Lower lobe of right lung (tissue), 2 donors: ENCODE measurements around the gene GLIS1. TPM values are rescaled to one million over a fixed set of nuclear protein-coding genes. Genes with fewer than 3 reads are reported as not detected.

Experiments
- ATAC-seq, 2 donors: fragments of 200-7000 bp; cut with Tn5 transposase; one replicate each; pipeline ENCODE4 v1.9.1; 2020 to 2022; ENCODE audit warnings: mild to moderate bottlenecking in 2 of 2, moderate library complexity in 2 of 2
- DNase-seq: peaks from one replicate; pipeline ENCODE4 v3.0.0-alpha.2; 2020
- H3K27ac ChIP-seq: fragments of 200-600 bp; one replicate; pipeline ENCODE4 v1.8.0; 2022
- H3K27me3 ChIP-seq: fragments of 200-600 bp; one replicate; pipeline ENCODE4 v1.8.0; 2022; ENCODE audit warnings: low read depth
- H3K36me3 ChIP-seq: fragments of 200-600 bp; one replicate; pipeline ENCODE4 v1.8.0; 2022; ENCODE audit warnings: mild to moderate bottlenecking
- H3K4me1 ChIP-seq: fragments of 200-600 bp; one replicate; pipeline ENCODE4 v1.8.0; 2022
- H3K4me3 ChIP-seq: fragments of 200-600 bp; one replicate; pipeline ENCODE4 v1.8.0; 2022; ENCODE audit warnings: mild to moderate bottlenecking
- H3K9me3 ChIP-seq: fragments of 200-600 bp; one replicate; pipeline ENCODE4 v1.8.0; 2022
- intact Hi-C: fragments of 100-400 bp; cut with DNase I; formaldehyde crosslinking; loops from one replicate; pipeline ENCODE4 v1.11.0; 2022
- total RNA-seq: library from RNA; stranded (reverse); fragmentation: NEBNext Ultra II Directional; extraction: Animal tissue kit (Norgen Biotek cat#: 25700); gene quantifications from one replicate; pipeline ENCODE4 v1.2.1, GENCODE V29; 2021
- TF ChIP-seq, protein P1 (sequence below): fragments of 200-600 bp; IDR thresholded peaks from one replicate; pipeline ENCODE4 v1.8.0; 2022; ENCODE audit warnings: antibody characterized with exemption, mild to moderate bottlenecking
- donor health status: DM: no; HTN: yes; CAD: no; lungs with severe emphysema.

Gene GLIS1
- total RNA-seq, 1 donor from 2014 or later, result not detected

DNA sequence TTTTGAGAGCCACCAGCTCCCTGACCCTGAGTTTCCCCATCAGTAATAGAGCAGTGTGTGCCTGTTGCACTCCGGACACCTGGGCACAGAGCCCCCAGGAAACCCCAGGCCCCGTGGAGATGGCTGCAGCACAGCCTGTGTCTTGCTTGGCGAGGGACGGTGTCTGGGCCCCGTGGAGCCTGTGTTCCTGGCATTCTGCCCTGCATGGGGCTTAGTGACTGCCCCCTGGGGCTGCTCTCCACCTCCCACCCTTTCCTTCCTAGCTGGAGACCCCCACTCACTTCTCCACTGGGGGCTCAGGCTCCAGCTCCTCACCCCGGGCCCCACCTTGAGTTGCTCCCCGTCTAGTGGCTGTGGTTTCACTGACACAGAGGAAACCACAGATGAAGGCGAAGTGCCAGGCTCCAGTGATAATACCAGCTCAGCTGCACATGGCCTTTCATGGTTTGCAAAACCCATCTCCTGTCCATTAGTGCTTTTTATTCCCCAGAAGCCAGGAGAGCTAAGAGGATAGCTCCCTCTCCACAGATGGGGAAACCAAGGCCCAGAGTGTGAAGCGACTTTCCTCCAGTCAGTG lies 240.3 kb downstream of the GLIS1 start:
- Histone ChIP-seq H3K27ac (no peak overlapping the region), H3K36me3 (no peaks in the 10 kb centered on the region), H3K4me3 (no peak overlapping the region), H3K9me3 (no peaks in the 10 kb centered on the region), H3K27me3 (peaks cover 27% of the 10 kb centered on the region), H3K4me1 (no peaks in the 10 kb centered on the region)
- TF ChIP-seq, protein P1, sequence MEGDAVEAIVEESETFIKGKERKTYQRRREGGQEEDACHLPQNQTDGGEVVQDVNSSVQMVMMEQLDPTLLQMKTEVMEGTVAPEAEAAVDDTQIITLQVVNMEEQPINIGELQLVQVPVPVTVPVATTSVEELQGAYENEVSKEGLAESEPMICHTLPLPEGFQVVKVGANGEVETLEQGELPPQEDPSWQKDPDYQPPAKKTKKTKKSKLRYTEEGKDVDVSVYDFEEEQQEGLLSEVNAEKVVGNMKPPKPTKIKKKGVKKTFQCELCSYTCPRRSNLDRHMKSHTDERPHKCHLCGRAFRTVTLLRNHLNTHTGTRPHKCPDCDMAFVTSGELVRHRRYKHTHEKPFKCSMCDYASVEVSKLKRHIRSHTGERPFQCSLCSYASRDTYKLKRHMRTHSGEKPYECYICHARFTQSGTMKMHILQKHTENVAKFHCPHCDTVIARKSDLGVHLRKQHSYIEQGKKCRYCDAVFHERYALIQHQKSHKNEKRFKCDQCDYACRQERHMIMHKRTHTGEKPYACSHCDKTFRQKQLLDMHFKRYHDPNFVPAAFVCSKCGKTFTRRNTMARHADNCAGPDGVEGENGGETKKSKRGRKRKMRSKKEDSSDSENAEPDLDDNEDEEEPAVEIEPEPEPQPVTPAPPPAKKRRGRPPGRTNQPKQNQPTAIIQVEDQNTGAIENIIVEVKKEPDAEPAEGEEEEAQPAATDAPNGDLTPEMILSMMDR, result no peak
- intact Hi-C loops, result no loop called here
- DNase-seq, result no peak
- no peak for ATAC-seq

DNA sequence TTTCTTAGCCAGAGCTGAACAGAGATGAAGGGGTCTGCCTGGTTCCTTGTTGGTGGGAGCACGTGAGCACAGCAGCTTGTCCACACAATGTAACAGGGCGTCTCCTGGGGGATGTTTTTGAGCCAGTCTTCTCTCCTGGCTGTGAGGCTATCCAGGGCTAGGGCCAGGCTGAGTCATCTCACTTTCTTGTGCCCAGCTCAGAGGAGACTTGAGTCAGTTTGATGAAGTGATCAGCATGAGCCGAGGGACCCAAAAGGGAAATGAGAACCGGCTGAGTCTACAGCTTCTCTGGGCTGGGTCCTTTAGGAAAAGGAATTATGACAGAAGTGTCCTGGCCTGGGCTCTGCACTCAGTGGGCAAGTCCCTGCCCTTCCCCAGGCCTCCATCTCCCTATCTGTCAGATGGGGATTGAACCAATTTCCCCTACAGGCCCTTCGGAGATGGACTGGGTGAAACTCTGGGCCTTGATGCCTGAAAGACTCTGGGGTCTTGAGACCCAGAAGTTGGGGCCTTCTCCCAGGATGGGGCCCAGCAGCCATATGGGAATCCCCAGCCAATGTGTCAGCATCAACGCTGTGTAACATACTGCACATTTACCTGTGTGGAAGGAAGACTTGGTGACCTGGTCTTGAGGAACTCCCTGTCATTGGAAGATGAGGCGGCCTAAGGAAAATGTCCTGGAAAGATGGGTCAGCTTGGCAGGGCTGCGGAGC lies 243.2 kb downstream of the GLIS1 start:
- intact Hi-C loops, result no loop called here
- H3K27ac ChIP-seq, result no peak overlapping the region
- no peak for ATAC-seq
- no peaks in the 10 kb centered on the region for H3K4me1 ChIP-seq
- TF ChIP-seq, protein P1, result no peak
- H3K9me3 ChIP-seq, result no peaks in the 10 kb centered on the region
- peaks cover 18% of the 10 kb centered on the region for H3K27me3 ChIP-seq
- H3K4me3 ChIP-seq, result no peak overlapping the region
- DNase-seq, result no peak
- H3K36me3 ChIP-seq, result no peaks in the 10 kb centered on the region

DNA sequence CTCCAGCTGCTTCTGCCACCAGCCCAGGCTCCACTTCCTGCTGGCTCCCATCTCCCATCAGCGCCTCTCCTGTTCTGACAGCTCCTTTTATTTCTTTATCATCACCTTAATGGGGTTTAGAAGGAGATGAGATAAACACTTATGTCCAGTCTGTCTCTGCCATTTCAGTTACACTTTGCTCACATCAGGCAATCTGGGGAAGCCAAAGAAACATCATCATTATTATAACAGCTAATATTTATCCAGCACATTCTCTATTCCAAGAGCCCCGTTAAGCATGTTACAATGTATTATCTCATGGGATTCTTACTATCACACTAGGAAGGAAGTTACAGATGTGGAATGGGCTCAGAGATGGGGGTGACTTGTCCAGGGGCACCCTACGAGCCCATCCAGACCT lies 248.6 kb downstream of the GLIS1 start:
- no peaks in the 10 kb centered on the region for H3K36me3 ChIP-seq
- DNase-seq (no peak), ATAC-seq (no peak)
- TF ChIP-seq, protein P1, result no peak
- H3K27ac ChIP-seq, result no peak overlapping the region
- intact Hi-C loops, result no loop called here
- no peaks in the 10 kb centered on the region for H3K9me3 ChIP-seq
- peaks cover 29% of the 10 kb centered on the region for H3K27me3 ChIP-seq
- no peaks in the 10 kb centered on the region for H3K4me1 ChIP-seq
- H3K4me3 ChIP-seq, result no peak overlapping the region

DNA sequence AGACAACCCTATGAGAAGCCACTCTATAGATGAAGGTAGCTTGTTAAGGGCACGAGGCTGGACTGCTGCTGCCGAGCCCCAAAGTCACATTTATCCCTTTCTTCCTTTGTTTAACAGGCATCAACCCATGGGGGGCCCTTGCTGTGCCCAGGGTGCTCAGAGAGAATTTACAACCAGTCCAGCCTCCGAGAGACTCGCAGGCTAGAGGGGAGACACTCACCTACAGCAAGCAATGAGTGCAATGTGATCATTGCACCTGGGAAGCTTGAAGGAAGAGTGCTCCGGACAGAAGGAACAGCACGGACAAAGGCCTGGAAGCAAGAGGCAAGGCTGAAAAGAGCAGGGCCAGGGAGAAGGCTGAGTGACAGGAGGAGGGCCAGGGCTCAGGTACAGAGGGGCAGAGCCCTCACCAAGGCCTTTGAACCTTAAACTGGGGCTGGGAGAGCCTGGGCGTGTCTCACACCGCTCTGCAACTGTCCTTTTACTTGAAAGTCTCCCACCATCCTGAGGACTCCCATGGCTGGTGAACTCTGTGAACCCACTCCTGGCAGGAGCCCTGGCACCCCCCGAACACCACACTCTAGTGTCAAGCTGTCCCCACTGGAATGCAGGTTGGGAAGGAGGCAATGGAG lies 252.5 kb downstream of the GLIS1 start:
- intact Hi-C loops, result no loop called here
- peaks cover 43% of the 10 kb centered on the region for H3K27me3 ChIP-seq
- H3K4me1 ChIP-seq, result no peaks in the 10 kb centered on the region
- ATAC-seq (no peak), DNase-seq (no peak)
- H3K4me3 ChIP-seq, result no peak overlapping the region
- no peak overlapping the region for H3K27ac ChIP-seq
- no peaks in the 10 kb centered on the region for H3K9me3 ChIP-seq
- TF ChIP-seq, protein P1, result no peak
- H3K36me3 ChIP-seq, result no peaks in the 10 kb centered on the region

DNA sequence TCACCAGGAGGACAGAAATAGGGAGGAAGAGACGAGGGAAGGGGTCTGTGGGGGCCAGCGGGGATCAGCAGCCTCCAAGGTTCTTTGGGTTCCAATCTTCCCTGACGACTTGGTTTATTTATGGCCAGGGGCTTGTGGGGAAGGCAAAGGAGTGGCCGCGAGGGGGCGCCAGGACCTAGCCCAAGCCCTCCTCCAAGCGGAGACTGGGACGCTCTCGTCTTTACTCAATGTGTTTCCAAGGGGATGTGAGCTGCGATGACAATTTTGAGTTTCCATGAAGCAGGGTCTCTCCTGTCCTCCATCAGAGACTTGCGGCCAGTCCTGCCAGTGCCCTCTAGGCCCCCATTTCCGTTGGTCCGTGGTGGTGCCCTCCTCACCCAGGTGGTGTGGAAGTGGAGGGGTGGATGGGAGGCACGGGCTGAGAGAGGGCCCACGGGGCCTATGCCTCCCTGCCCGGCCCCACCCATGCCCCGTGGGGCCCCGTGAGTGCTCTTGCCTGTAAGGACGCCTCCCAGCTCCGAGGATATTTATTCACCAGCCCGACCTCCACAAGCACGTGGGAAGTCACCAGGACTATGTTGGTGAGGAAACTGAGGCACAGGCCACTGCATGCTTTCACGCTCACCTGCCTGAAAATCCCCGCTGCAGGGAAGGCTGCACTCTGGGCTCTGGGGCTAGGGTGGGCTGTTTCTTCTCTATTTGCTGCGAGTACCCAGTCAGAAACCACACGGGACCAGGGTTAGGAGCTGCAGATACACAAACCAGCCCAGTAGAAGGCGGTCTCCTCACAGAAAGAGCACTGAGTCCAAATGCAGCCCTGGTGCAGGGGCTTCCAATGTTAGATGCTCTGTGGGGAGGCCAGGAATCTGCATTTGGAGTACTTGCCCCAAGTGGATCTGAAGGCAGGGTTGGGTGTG lies 253.2 kb downstream of the GLIS1 start:
- peaks cover 43% of the 10 kb centered on the region for H3K27me3 ChIP-seq
- intact Hi-C loops, result no loop called here
- peak; percentile 82 to 87 for ATAC-seq

More for the DNA sequence above, 253.2 kb downstream of the GLIS1 start:
- no peaks in the 10 kb centered on the region for H3K4me1 ChIP-seq
- TF ChIP-seq, protein P1, result peak; percentile 85
- no peak overlapping the region for H3K4me3 ChIP-seq
- H3K9me3 ChIP-seq, result no peaks in the 10 kb centered on the region
- peak; percentile 84 for DNase-seq
- no peaks in the 10 kb centered on the region for H3K36me3 ChIP-seq
- no peak overlapping the region for H3K27ac ChIP-seq
